Measurements from ENCODE around the gene PCGF3. TPM values are rescaled to one million over a fixed set of nuclear protein-coding genes. Genes with fewer than 3 reads are reported as not detected.

Gene PCGF3
- total and polyA plus RNA-seq, 12 donors = 17.5 to 50.8 (median 21.9) TPM

- intact Hi-C loops (cut with DNase I) = no loop called here
- no peak overlapping the region for H3K27ac ChIP-seq
- no peak for DNase-seq
- H3K9me3 ChIP-seq = no peaks in the 10 kb centered on the region
- H3K27me3 ChIP-seq = peaks cover 43 to 75% (median 68%) of the 10 kb centered on the region in 7 donors
- no peaks in the 10 kb centered on the region for H3K36me3 ChIP-seq
- H3K4me1 ChIP-seq = peaks cover 0 to 23% (median 14%) of the 10 kb centered on the region in 9 donors
- no peak for TF ChIP-seq CTCF (IDR thresholded peaks at IDR 0.05)
- ATAC-seq = no peak
- no peak overlapping the region for H3K4me3 ChIP-seq
- WGBS, 2 donors = 31 to 42% methylated on average over 19 of the region's 19 CpGs
Observed at GRCh38 chr4:793941-794621, 88.4 kb downstream of the PCGF3 start.

GRCh38 chr4:794900-795725, 89.5 kb downstream of the PCGF3 start:
- H3K27me3 ChIP-seq = peaks cover 43 to 73% (median 65%) of the 10 kb centered on the region in 7 donors
- peaks cover 0 to 20% (median 14%) of the 10 kb centered on the region in 9 donors for H3K4me1 ChIP-seq
- ATAC-seq = no peak
- 4 to 7% methylated on average over 67 to 71 of the region's 71 CpGs for WGBS, 2 donors
- intact Hi-C loops (cut with DNase I) = no loop called here
- H3K4me3 ChIP-seq = peak overlapping the region in 8 of 10 donors; percentile 13 to 40 (median 34)
- DNase-seq = no peak
- H3K9me3 ChIP-seq = no peaks in the 10 kb centered on the region
- no peak overlapping the region for H3K27ac ChIP-seq
- TF ChIP-seq CTCF (IDR thresholded peaks at IDR 0.05) = no peak
- H3K36me3 ChIP-seq = no peaks in the 10 kb centered on the region

- Histone ChIP-seq H3K4me1 (peaks cover 0 to 20% (median 14%) of the 10 kb centered on the region in 9 donors), H3K4me3 (peak overlapping the region in 4 of 10 donors; percentile 13 to 37 (median 31)), H3K27me3 (peaks cover 43 to 69% (median 64%) of the 10 kb centered on the region in 7 donors), H3K27ac (no peak overlapping the region), H3K9me3 (no peaks in the 10 kb centered on the region), H3K36me3 (no peaks in the 10 kb centered on the region)
- intact Hi-C loops (cut with DNase I) = no loop called here
- ATAC-seq (no peak), DNase-seq (no peak)
- no peak for TF ChIP-seq CTCF (IDR thresholded peaks at IDR 0.05)
- WGBS, 2 donors = 18% methylated on average over 15 to 20 of the region's 20 CpGs
Observed at GRCh38 chr4:795726-796119, 90.1 kb downstream of the PCGF3 start.

- Histone ChIP-seq H3K27me3 (peaks cover 41 to 71% (median 61%) of the 10 kb centered on the region in 7 donors), H3K27ac (no peak overlapping the region), H3K36me3 (no peaks in the 10 kb centered on the region), H3K4me3 (no peak overlapping the region), H3K4me1 (peaks cover 0 to 20% (median 14%) of the 10 kb centered on the region in 9 donors), H3K9me3 (no peaks in the 10 kb centered on the region)
- no peak for TF ChIP-seq CTCF (IDR thresholded peaks at IDR 0.05)
- no peak for ATAC-seq
- intact Hi-C loops (cut with DNase I) = no loop called here
- 92% methylated on average over 17 of the region's 17 CpGs for WGBS, 2 donors
- no peak for DNase-seq
Observed at GRCh38 chr4:796206-796605, 90.6 kb downstream of the PCGF3 start.
